ENCODE data around the gene COX8C.

GRCh38 chr14:93320489-93320888, 26.5 kb upstream of the COX8C start:
- TF ChIP-seq CTCF (IDR thresholded peaks at IDR 0.05) (no peak), POLR2A (IDR thresholded peaks at IDR 0.05) (no peak), EP300 (IDR thresholded peaks at IDR 0.05) (no peak), POLR2AphosphoS5 (IDR thresholded peaks at IDR 0.05) (no peak)

Measured in stomach (tissue), 4 donors.